B cell (primary cell): Measurements from ENCODE around the gene CEP85L.

Source experiments
- CTCF ChIP-seq: fragments of 200-600 bp; IDR thresholded peaks from one replicate; pipeline ENCODE4 v1.8.0; 2022; ENCODE audit warnings: antibody characterized with exemption, mild to moderate bottlenecking
- EZH2 ChIP-seq: IDR thresholded peaks from 2 replicates; pipeline ENCODE4 v1.6.1; 2012; ENCODE audit warnings: borderline replicate concordance, low read depth, mild to moderate bottlenecking, moderate library complexity, low read length; ENCODE audit not compliant: insufficient read depth, poor library complexity, severe bottlenecking

- TF ChIP-seq CTCF (no peak), EZH2 (no peak)
These were observed 44.9 kb upstream of the CEP85L start for GRCh38 chr6:118696271-118696670.
